Right lobe of liver (tissue), 4 donors: ENCODE data around the gene SLC2A1.

ENCODE experiments used
- CTCF ChIP-seq, 4 donors: fragments of 200-600 bp in 3 of 4; fragments of 450-650 bp in 1 of 4; IDR thresholded peaks; one replicate each; pipeline versions ENCODE4 v1.5.1 to v1.8.0; 2016 to 2022; ENCODE audit warnings: antibody characterized with exemption in 4 of 4, mild to moderate bottlenecking in 2 of 4
- POLR2A ChIP-seq: fragments of 450-650 bp; IDR thresholded peaks from one replicate; pipeline ENCODE4 v1.6.1; 2017; ENCODE audit warnings: antibody characterized with exemption, mild to moderate bottlenecking
- donor health status: DM: no; HTN: no; CAD: no.
- donor health status: DM: no; HTN: no; CAD: no.
- donor health status: DM: no; HTN: yes; CAD: no.

GRCh38 chr1:42992054-42992571, 33.4 kb upstream of the SLC2A1 start:
- TF ChIP-seq CTCF (IDR thresholded peaks at IDR 0.05) (no peak), POLR2A (no peak)
